HG03196 (cell line): ENCODE data around the gene CDKL1.
A peak's percentile ranks its signal among the peaks of the same experiment; 100 is the strongest.
"Not testable (repeated sequence)": the region's sequence is repeated elsewhere in the genome, so short reads cannot be mapped to it uniquely, and the experiment has no call there.

Source experiments
- ATAC-seq: cut with Tn5 transposase; IDR thresholded peaks from one replicate; pipeline ENCODE4 v1.9.1; 2021; ENCODE audit not compliant: unreplicated experiment

CDKL1 gene

DNA sequence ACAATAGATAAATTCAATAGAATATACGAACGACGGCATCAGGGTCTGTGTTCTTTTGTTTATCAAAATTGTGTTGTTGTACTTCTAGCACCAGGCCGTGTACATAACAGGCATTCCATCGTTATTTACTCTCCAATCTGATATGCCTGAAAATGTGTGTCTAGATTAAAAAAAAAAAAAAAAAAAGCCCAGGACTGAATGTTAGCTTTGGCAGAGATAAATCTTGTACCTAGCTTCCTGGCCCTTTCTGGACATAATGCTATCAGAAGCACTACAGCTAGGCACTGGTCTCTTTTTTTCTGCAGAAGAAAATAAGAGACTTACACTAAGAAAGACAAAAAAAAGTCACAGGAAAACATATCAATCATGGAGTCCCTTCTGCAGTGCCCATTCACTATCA lies 37.0 kb downstream of the CDKL1 start:
- ATAC-seq, result no peak

DNA sequence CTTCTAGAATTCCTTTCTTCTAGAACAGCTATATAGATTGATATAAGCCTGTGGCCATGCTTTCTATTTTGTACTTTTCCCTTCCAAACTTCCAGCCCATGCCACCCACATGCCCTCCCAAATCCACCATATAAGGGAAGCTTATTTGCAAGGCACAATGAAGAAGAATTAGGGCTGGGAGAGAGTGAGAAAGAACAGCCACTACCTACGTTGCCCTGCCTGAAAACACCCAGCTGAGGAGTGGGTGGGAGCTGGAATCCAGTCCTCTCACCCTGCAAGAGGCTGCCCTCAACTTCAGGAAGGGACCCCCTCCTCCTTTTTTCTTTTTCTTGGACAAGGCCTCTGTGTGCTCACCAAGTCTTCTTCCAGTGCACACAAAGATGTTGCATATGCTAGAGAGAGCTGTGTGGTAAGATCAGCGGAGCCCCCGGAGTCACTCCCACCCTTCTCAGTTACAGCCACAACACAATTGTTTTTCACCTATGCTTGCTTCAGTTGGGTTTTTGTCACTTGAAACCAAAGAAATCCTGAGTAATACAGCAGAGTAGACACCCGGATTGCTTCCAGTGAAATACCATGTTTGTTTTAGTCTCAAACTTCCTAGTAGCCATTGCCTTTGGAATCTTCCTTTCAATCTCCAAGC lies 38.8 kb downstream of the CDKL1 start:
- no peak for ATAC-seq

DNA sequence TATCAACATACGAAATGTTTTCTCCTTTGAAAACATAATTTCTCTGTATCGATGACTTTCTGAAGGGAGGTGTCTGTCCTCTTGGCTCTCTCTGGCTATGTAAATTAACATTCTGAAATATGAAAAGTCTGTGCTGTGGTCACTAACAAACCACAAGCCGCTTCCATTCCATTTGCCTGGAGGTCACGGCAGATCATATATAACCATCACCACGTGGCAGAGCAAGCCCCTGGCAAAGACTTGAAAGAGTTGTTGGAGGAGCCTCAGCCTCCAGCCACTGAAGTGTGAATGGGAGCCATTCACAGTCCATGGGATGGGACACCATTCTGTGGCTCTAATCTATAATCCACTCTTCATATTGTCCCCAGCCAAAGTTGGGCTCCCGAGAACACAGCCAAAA lies 39.6 kb downstream of the CDKL1 start:
- no peak for ATAC-seq

DNA sequence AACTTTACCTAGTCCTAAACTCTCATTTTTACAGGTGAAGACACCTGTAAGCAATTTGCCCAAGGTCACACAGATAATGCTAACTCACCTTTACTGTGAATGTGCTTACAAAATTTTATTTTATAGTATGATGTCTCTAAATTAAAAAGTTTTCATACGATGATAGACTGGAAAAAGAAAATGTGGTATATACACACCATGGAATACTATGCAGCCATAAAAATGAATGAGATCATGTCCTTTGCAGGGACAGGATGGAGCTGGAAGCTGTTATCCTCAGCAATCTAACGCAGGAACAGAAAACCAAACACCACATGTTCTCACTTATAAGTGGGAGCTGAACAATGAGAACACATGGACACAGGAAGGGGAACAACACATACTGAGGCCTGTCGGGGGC lies 40.4 kb downstream of the CDKL1 start:
- not testable (repeated sequence) for ATAC-seq

DNA sequence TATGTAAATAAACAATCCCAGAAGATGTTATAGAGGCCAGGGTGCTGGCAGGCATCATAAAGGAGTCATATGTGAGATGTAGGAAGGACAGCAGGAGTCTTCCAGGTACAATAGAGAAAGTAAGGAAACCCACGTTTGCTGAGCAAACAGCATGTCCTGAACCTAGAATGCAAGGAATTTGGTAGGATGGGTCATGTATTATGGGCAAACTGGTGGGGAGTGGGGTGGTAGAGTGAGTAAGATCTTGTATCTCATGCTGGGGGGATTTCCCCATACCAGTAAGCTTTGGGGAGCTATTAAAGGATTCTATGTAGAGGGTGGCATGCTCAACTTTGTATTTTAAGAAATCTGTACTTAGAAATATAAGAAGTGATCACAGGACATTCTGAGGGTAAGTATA lies 41.0 kb downstream of the CDKL1 start:
- ATAC-seq, result no peak

DNA sequence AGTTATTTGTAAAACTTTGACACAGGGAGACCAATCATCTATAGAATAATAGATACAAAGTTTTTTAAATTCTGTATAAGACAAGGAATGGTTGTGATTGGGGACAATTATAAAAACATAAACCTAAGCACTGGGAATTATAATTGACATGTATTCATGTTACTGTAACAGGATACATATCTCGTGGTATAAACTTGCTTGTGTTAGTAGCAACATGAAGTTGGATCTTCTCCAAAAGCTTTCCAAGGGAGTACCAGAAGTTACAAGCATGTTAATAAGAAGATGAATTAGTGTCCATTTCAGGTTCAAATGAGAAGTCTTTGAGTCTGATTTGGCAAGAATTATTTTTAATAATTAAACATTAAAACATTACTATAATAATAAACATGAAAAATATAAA lies 42.2 kb downstream of the CDKL1 start:
- ATAC-seq, result no peak

DNA sequence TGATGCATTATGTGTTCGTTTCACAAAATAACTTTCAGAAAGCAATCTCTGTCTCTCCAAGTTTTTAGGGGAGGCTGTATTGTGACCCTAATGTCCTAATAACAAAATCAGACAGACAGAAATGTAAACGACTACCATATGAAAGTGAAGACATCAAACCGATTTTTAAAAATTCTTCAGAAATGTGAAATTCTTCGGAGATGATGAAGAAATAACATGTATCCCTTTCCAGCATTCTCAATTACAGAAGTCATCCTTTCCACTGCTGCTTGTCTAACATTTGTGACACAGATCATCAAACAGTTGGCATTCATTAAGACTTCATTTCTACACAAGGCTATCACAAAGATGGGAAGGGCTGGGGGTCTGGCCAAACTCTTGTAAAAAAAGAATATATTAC lies 43.6 kb downstream of the CDKL1 start:
- no peak for ATAC-seq

DNA sequence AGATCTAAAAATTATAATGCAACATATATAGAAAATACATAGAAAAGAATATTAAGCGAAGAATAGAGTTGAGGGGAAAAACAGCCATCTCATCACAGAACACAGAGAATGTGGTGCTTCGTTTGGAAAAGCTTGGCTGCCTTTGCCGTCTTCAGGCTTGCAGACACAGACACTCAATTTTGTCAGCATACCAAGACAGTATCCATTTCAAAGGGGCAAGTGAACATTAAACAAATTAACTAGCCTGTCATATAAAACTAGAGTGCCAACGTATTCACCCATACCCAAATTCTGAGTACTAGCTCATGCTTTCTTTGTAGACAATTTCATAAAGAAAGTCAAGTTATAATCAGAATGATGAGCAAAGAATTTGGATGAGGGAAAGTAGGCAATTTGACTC lies 44.1 kb downstream of the CDKL1 start:
- no peak for ATAC-seq

DNA sequence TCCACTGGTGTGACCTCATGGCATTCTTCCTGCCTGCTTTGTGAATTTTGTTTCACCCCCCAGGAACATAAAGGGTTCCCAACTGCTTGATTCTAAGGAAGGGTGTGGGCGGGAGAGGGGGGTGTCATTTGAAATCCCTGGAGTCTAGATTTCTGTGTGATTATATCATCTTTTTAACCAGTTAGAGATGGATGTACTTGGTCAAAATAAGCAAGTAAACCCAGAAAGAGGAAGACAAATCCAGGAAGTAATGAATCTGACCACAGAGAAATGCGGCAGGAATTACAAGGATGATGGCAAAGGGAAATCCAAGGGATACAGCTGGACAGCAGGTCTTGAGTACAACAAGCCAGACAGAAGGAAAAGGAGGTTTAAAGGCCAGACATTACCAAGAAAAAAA lies 45.7 kb downstream of the CDKL1 start:
- ATAC-seq, result no peak

DNA sequence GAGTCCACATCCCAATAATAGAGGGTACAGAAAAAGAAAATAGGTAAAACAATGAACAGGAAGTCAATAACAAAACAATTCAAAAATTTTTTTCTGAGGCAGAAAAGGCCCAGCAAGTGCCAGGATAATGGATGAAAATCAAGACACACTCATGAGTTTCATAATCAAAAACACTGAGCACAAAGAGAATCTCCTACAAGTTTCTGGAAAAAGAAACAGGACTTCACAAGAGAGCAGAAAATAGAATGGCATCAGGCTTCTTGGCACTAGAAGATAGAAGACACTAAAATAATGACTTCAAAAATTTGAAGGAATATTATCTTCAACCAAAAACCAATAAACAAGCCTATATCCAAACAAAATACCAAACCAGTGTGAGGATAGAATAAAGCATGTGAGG lies 47.7 kb downstream of the CDKL1 start:
- no peak for ATAC-seq

DNA sequence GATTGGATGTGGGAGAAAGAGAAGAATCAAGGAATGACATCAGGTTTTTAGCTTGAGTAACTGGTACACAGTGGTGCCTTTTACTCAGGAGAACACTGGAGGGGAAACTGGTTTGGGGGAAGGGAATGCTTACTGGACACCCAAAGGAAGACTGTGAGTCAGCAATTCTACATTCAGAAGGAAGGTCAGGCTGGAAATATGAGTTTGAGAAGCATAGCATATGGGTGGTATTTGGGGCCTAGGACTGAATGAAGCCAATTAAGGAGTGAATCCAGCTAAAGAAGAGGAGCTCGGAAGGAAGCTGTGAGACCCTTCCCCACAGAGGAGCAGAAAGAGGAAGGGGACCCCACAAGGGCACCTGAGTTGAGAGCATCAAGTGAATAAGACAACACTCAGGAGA lies 49.2 kb downstream of the CDKL1 start:
- no peak for ATAC-seq

DNA sequence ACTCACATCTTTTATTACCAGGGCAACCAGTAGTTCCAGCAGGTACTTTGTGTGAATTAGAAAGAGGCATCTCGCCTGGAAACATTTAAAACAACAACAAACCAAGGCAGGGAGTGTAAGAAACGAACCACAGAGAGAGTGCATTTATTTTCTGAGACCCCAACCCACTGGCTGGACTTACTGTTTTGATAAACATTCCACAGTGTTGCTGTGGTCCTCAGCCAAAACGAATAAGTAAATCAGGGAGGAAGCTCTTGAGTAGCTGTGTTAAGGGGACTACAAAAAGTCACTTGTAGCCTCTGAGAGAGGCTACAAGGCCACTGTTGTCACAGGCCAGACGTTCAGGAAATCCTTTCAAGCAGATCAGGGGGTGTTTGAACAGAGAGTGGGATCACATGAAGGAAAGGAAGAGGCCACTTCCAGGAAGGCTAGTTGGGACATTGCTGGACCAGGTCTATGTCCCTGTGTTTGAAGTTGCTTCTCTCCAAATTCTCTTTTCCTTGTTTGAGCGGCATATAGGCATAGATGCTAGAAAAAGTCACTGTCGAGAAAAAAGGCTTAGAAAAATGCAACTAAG lies 50.7 kb downstream of the CDKL1 start:
- no peak for ATAC-seq

DNA sequence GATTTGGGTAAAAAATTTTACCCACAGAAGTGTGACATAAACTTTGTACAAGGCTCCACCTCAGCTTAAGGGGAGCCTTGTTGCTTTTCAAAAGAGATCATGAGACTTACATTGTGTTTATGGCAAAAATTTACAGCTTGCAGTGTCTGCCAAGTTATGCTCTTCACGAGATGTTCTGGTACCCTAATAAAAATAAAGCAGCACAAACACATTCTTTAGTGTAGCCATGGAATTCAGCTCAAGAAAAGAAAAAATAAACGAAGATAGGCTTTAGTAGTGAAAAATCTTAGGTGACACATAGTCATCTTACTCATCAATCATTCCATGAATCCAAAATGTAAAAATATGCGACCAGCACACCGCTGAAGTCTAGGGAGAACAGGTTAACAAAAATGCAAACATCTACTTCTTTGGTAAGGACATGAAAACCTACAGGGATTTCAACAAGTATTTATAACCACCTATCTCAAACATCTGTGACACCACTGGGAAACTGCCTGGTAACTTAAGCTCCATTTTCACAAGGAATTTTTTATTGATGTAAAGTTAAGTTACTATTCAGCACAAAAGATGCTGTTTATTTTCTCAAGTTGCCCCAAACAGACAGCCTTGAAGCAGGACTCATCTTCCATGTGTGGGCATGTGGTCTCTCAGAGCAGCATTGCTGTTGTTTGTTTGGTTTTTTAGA lies 51.7 kb downstream of the CDKL1 start:
- ATAC-seq, result no peak

DNA sequence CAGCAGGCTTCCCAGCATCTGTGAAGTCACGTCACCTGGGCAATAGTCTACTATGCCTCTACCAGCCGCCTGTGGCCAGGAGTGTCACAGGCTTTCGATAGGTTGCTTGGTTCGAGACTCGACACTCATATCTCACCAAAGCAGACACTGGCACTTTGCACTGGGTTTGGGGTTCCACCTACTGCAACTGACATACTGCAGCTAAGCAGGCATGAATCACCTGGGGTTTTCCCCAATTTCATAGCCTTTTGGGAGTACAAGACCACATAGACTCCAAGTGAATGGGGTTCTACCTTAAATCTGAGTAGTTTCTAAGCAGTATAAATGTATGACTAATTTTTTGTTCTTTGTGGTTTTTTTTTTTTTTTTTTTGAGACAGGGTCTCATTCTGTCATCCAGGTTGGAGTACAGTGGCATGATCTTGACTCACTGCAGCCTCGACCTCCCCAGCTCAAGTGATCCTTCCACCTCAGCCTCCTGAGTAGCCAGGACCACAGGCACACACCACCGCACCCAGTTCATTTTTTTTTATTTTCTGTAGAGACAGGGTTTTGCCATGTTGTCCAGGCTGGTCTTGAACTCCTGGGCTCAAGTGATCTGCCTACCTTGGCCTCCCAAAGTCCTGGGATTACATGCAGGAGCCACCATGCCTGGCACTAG lies 52.4 kb downstream of the CDKL1 start:
- ATAC-seq, result peak; percentile 88

DNA sequence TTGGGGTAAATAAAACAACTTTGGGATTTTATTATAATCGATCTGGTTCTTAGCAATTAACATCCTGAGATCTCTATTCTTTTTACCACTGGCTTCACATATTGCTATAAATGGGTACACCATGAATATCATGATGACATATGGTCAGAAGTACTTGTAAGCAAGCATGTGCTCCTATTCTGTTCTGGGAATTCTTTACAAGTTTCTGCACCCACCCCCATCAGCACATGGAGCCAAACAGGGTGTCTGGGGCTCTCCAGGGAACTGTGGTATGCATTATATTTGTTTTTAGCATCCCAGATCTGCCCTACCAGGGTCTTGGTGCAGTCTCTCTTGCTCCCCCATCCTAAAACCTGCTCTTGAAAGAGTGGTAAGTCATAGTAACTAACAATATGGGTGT lies 53.2 kb downstream of the CDKL1 start:
- ATAC-seq, result no peak

DNA sequence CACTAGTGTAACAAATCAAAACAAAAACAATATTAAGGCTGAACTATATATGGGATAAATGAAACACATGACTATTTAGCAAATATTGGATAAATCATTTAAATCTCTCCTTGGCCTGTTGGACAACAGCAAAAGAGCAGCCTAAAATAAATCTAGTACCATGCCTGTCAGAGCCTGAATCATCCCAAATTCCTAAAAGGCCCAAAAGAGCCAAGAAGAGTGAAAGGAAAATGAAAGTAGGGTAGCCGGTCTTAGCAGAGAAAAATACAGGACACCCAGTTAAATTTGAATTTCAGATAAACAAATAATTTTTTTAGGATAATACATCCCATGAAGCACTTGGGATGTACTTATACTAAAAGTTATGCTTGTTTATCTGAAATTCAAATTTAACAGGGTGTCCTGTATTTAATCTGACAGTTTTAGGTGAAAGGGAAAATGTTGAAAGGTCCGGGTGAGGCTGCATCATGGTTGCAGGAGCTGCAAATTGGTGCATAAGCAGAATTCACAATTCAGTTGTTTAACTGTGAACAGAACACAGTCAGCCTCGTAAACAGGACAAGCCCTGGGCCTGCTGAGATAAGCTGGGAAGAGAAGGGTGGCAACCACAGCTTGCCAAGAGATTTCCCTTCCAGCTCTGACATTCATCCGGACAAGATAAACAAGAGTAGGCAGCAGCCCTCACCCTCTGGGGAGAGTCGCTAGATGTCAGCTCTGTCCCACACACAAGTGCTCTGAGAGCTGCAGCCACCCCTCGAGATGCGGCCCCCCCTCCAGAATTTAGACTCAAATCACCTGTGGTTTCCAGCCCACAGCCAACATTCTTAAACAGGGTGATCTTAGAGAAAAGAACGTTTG lies 54.2 kb downstream of the CDKL1 start:
- peak; percentile 54 for ATAC-seq

DNA sequence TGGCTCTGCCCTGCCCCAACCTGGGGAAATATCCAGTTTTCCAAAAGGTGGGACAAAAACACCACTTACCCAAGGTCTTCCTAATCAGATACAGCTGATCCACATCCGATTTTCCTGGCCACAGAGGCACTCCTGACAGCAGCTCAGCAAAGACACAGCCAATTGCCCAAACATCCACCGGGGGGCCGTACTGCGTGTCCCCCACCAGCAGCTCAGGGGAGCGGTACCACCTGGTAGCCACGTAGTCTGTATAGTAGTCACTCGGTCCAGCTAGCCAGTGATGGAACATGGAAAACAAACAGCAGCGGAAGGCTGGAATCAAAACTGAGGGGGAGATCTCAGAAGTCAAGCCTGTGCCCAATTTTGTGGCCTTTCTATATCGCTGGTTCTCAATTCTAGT lies 55.7 kb downstream of the CDKL1 start:
- no peak for ATAC-seq

DNA sequence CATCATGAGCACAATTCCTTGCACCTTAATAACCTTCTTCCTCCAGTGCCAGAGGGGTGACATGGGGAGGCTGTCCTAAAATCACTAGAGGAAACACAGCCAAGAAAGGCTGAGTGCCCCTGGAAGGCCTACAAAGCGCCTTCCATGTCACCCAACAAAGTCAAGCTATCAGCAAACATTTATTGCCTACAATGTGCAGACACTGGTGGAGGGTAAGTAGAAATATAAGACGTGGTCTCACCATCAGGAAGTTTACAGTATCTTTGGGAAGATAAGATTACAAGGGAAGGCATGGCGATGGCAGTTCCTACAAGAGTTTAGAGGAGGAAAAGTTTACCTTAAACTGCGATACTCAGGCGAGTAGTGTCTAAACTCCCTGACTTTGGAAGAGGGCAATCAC lies 56.6 kb downstream of the CDKL1 start:
- ATAC-seq, result no peak

DNA sequence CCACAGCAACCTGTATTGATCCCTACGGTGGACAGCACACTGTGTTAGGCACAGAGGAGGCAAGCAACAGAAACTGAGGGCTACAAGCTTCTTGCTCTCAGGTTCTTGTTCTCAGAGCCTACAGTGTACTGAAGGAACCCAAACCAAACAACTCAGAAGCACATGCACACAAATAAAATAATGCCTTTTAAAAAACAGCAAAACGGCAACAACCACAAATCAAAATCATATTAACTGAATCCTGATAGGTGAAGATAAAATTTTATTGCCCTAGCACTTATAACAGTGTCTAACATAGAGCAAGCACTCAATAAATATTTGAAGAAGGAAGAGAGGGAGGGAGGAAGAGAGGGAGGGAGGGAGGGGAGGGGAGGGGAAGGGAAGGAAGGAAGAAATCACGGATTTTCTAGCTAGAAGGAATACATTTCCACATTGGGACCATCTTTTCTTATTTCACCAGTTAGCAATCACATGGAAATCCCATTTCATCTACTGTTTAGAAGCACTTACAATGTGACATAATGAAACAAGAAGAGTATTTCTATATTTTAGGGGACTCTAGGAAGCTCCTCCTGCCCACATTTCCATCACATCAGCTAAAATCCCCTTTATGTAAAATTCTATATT lies 57.4 kb downstream of the CDKL1 start:
- ATAC-seq, result no peak

DNA sequence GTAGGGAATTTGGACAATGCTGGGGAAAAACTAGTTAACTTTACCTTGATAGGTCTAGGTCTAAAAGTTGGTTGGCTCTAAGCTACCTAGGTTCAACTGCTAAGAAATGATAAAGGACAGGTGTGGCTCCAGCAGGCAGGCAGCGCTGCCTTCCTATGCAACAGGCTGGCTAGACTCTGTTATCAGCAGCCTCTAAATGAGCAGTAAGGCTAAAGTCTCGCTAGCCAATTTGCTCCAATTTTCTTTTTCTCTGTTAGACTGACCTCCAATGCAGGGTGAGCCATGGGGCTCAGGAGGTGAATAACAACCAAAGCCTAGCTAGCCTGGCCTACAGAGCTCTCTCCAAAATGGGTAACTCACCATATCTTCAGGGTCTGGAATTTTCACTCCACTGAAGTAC lies 58.1 kb downstream of the CDKL1 start:
- no peak for ATAC-seq
